ENCODE results near the gene SOAT2.

GRCh38 chr12:53107122-53107521 lies 3.8 kb downstream of the SOAT2 start:
- TF ChIP-seq, protein P1, sequence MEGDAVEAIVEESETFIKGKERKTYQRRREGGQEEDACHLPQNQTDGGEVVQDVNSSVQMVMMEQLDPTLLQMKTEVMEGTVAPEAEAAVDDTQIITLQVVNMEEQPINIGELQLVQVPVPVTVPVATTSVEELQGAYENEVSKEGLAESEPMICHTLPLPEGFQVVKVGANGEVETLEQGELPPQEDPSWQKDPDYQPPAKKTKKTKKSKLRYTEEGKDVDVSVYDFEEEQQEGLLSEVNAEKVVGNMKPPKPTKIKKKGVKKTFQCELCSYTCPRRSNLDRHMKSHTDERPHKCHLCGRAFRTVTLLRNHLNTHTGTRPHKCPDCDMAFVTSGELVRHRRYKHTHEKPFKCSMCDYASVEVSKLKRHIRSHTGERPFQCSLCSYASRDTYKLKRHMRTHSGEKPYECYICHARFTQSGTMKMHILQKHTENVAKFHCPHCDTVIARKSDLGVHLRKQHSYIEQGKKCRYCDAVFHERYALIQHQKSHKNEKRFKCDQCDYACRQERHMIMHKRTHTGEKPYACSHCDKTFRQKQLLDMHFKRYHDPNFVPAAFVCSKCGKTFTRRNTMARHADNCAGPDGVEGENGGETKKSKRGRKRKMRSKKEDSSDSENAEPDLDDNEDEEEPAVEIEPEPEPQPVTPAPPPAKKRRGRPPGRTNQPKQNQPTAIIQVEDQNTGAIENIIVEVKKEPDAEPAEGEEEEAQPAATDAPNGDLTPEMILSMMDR (IDR thresholded peaks at IDR 0.05), result no peak
- no peak for TF ChIP-seq POLR2A (IDR thresholded peaks at IDR 0.05)

Measured in uterus (tissue), 2 donors.